Kidney (tissue), 14 donors: Measurements from ENCODE around the gene HOXD3. TPM values are rescaled to one million over a fixed set of nuclear protein-coding genes. Genes with fewer than 3 reads are reported as not detected.
A peak's percentile ranks its signal among the peaks of the same experiment; 100 is the strongest.

ENCODE experiments used
- DNase-seq, 5 donors: peaks; one replicate each; pipeline ENCODE4 v3.0.0-alpha.2; 2013 to 2020
- FAIRE-seq: peaks from 2 replicates; lab custom pipeline; 2012; peaks lifted over from hg19 to GRCh38; lab: Jason Lieb, UNC
- H3K27ac ChIP-seq, 2 donors: one replicate each; pipeline ENCODE4 v1.7.0; 2013; ENCODE audit warnings: low read depth in 2 of 2, low read length in 2 of 2, inconsistent platforms in 1 of 2
- H3K27me3 ChIP-seq: one replicate; pipeline ENCODE4 v1.7.1; 2013; ENCODE audit warnings: low read length, inconsistent platforms; ENCODE audit not compliant: control insufficient read depth, insufficient read depth
- H3K36me3 ChIP-seq, 3 donors: one replicate each; pipeline versions ENCODE4 v1.7.0 to v1.7.1; 2013; ENCODE audit warnings: low read length in 3 of 3, control low read depth in 1 of 3, inconsistent platforms in 1 of 3; ENCODE audit not compliant: insufficient read depth in 3 of 3, control insufficient read depth in 2 of 3
- H3K4me1 ChIP-seq, 3 donors: one replicate each; pipeline versions ENCODE4 v1.7.0 to v1.7.1; 2013; ENCODE audit warnings: low read length in 3 of 3, inconsistent platforms in 1 of 3, low read depth in 1 of 3; ENCODE audit not compliant: control insufficient read depth in 2 of 3, insufficient read depth in 2 of 3
- H3K4me3 ChIP-seq, 3 donors: one replicate each; pipeline versions ENCODE4 v1.7.0 to v1.8.1; 2013; ENCODE audit warnings: low read length in 3 of 3, control low read depth in 1 of 3, inconsistent platforms in 1 of 3
- H3K9ac ChIP-seq, 3 donors: one replicate each; pipeline versions ENCODE4 v1.7.0 to v1.7.1; 2013; ENCODE audit warnings: low read length in 3 of 3, control low read depth in 1 of 3, inconsistent platforms in 1 of 3
- H3K9me3 ChIP-seq, 3 donors: one replicate each; pipeline versions ENCODE4 v1.7.0 to v1.7.1; 2013; ENCODE audit warnings: low read length in 3 of 3, control low read depth in 1 of 3, inconsistent platforms in 1 of 3; ENCODE audit not compliant: control insufficient read depth in 2 of 3, insufficient read depth in 1 of 3
- intact Hi-C: fragments of 100-400 bp; cut with DNase I; formaldehyde crosslinking; loops from one replicate; pipeline ENCODE4 v1.11.1; 2022
- polyA plus RNA-seq: library from polyadenylated mRNA; stranded (reverse); fragments of 350-450 nt; fragmentation: Illumina TruSeq; extraction: RNeasy Lipid Tissue Mini Kit (QIAGEN cat#74804); gene quantifications from one replicate; pipeline ENCODE4 v1.2.3, GENCODE V29; 2014; ENCODE audit warnings: low read depth, low replicate concordance; ENCODE audit not compliant: insufficient read depth
- total RNA-seq: library from RNA; stranded (reverse); fragmentation: NEBNext Ultra II Directional; extraction: Animal tissue kit (Norgen Biotek cat#: 25700); gene quantifications from one replicate; pipeline ENCODE4 v1.2.1, GENCODE V29; 2021
- TF ChIP-seq, protein P1 (sequence below): IDR thresholded peaks from 3 replicates; pipeline ENCODE4 v1.5.1; 2012; ENCODE audit warnings: mild to moderate bottlenecking, moderate library complexity, borderline replicate concordance; ENCODE audit not compliant: insufficient read depth; ENCODE audit errors: extremely low read depth
- donor health status: control.
- donor health status: control.
- donor health status: control.
- donor health status: control.
- donor health status: control.
- donor health status: DM: yes; HTN: yes; CAD: no.
- donor health status: Normal renal cell carcinoma (clear cell type).

HOXD3 gene
- total and polyA plus RNA-seq, 2 donors from 2014 or later, result 16.9 to 29.3 TPM

GRCh38 chr2:176145085-176145969 is 11.8 kb upstream of the HOXD3 start:
- intact Hi-C loops, result loop anchor here (10.0 kb wide), 2 partner anchors 309 to 409 kb away; no protein-coding TSS in a partner anchor

DNA sequence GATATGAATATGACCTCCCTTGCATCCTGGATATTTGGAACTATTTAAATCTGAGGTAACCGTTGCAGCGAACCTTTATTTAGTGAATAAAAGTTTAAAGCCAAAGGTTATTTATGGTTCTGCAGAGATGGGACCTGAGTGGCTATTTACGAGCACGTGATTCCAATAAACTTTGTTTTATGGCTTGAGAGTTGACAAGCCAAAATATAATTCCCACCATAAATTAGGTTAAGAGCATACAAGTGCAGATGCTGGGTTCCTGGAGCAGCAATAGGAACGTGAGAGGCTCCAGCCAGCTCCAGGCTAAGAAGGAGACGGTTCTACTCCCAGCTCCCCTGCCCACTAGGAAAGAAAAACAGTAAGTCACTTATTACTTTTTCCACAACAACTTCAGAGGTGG is 11.0 kb upstream of the HOXD3 start:
- H3K27me3 ChIP-seq, result no peaks in the 10 kb centered on the region
- peak in 4 of 5 donors; percentile 69 to 92 (median 86) for DNase-seq

More at GRCh38 chr2:176145085-176145969, 11.8 kb upstream of the HOXD3 start:
- peak in 1 of 5 donors; percentile 49 for DNase-seq
- TF ChIP-seq, protein P1, sequence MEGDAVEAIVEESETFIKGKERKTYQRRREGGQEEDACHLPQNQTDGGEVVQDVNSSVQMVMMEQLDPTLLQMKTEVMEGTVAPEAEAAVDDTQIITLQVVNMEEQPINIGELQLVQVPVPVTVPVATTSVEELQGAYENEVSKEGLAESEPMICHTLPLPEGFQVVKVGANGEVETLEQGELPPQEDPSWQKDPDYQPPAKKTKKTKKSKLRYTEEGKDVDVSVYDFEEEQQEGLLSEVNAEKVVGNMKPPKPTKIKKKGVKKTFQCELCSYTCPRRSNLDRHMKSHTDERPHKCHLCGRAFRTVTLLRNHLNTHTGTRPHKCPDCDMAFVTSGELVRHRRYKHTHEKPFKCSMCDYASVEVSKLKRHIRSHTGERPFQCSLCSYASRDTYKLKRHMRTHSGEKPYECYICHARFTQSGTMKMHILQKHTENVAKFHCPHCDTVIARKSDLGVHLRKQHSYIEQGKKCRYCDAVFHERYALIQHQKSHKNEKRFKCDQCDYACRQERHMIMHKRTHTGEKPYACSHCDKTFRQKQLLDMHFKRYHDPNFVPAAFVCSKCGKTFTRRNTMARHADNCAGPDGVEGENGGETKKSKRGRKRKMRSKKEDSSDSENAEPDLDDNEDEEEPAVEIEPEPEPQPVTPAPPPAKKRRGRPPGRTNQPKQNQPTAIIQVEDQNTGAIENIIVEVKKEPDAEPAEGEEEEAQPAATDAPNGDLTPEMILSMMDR, result no peak
- Histone ChIP-seq H3K4me3 (peak overlapping the region in 1 of 3 donors; percentile 47), H3K9me3 (no peaks in the 10 kb centered on the region), H3K27me3 (no peaks in the 10 kb centered on the region), H3K4me1 (peaks cover 15 to 30% (median 20%) of the 10 kb centered on the region in 3 donors), H3K27ac (peak overlapping the region; percentile 3 to 71), H3K36me3 (no peaks in the 10 kb centered on the region), H3K9ac (peak overlapping the region in 1 of 3 donors; percentile 43)
- FAIRE-seq, result no peak

GRCh38 chr2:176146645-176147044 is 10.5 kb upstream of the HOXD3 start:
- no peak for DNase-seq
- peak overlapping the region; percentile 40 to 49 (median 43) for H3K9ac ChIP-seq
- H3K4me1 ChIP-seq, result peaks cover 12 to 24% (median 15%) of the 10 kb centered on the region in 3 donors
- peak overlapping the region; percentile 64 to 81 for H3K27ac ChIP-seq
- no peaks in the 10 kb centered on the region for H3K36me3 ChIP-seq
- H3K9me3 ChIP-seq, result no peaks in the 10 kb centered on the region
- FAIRE-seq, result no peak
- H3K4me3 ChIP-seq, result peak overlapping the region; percentile 32 to 61 (median 47)
- intact Hi-C loops, result loop anchor here (10.0 kb wide), 2 partner anchors 308 to 408 kb away; no protein-coding TSS in a partner anchor
- H3K27me3 ChIP-seq, result no peaks in the 10 kb centered on the region
- TF ChIP-seq, protein P1, result no peak

More for the DNA sequence above, 11.0 kb upstream of the HOXD3 start:
- peak overlapping the region; percentile 64 to 71 for H3K27ac ChIP-seq
- H3K9ac ChIP-seq, result peak overlapping the region; percentile 40 to 49 (median 43)
- no peaks in the 10 kb centered on the region for H3K36me3 ChIP-seq
- intact Hi-C loops, result loop anchor here (10.0 kb wide), 2 partner anchors 309 to 409 kb away; no protein-coding TSS in a partner anchor
- no peak for FAIRE-seq
- H3K9me3 ChIP-seq, result no peaks in the 10 kb centered on the region
- peak overlapping the region; percentile 23 to 61 (median 47) for H3K4me3 ChIP-seq
- H3K4me1 ChIP-seq, result peaks cover 15 to 26% (median 17%) of the 10 kb centered on the region in 3 donors
- TF ChIP-seq, protein P1, result no peak
